HG03039 (cell line): Measurements from ENCODE around the gene ADAMTSL5.
A peak's percentile ranks its signal among the peaks of the same experiment; 100 is the strongest.
"Not testable (repeated sequence)": the region's sequence is repeated elsewhere in the genome, so short reads cannot be mapped to it uniquely, and the experiment has no call there.

Experiments used
- ATAC-seq: cut with Tn5 transposase; IDR thresholded peaks from one replicate; pipeline ENCODE4 v1.9.1; 2021; ENCODE audit warnings: mild to moderate bottlenecking, moderate library complexity; ENCODE audit not compliant: unreplicated experiment

ADAMTSL5 gene

GRCh38 chr19:1482361-1483130 is 30.3 kb downstream of the ADAMTSL5 start:
- ATAC-seq, result no peak

- no peak for ATAC-seq
Measured at GRCh38 chr19:1481893-1482360, 30.9 kb downstream of the ADAMTSL5 start.

GRCh38 chr19:1481224-1481892 is 31.5 kb downstream of the ADAMTSL5 start:
- no peak for ATAC-seq

- peak; percentile 85 for ATAC-seq
Measured at GRCh38 chr19:1478934-1479707, 33.7 kb downstream of the ADAMTSL5 start, which contains the start of gene C19orf25. Gene C19orf25, minus strand, starts transcription at chr19:1479215. Its CDS starts 312 bp downstream, at chr19:1478903.

GRCh38 chr19:1477056-1477455 is 35.8 kb downstream of the ADAMTSL5 start:
- not testable (repeated sequence) for ATAC-seq

- no peak for ATAC-seq
Measured at GRCh38 chr19:1475751-1476437, 36.9 kb downstream of the ADAMTSL5 start.

- ATAC-seq, result no peak
Measured at GRCh38 chr19:1474765-1475351, 38.0 kb downstream of the ADAMTSL5 start.

GRCh38 chr19:1474011-1474764 is 38.6 kb downstream of the ADAMTSL5 start:
- ATAC-seq, result no peak

- ATAC-seq, result no peak
Measured at GRCh38 chr19:1473085-1473851, 39.6 kb downstream of the ADAMTSL5 start.

- ATAC-seq, result no peak
Measured at GRCh38 chr19:1472231-1473084, 40.4 kb downstream of the ADAMTSL5 start.

- no peak for ATAC-seq
Measured at GRCh38 chr19:1471515-1472160, 41.2 kb downstream of the ADAMTSL5 start.

GRCh38 chr19:1471010-1471514 is 41.8 kb downstream of the ADAMTSL5 start:
- ATAC-seq, result no peak

- no peak for ATAC-seq
Measured at GRCh38 chr19:1470305-1471009, 42.4 kb downstream of the ADAMTSL5 start.

GRCh38 chr19:1470055-1470304 is 42.8 kb downstream of the ADAMTSL5 start:
- no peak for ATAC-seq

GRCh38 chr19:1469255-1470054 is 43.4 kb downstream of the ADAMTSL5 start:
- ATAC-seq, result no peak

- no peak for ATAC-seq
Measured at GRCh38 chr19:1468821-1469254, 44.0 kb downstream of the ADAMTSL5 start.
